SK-N-SH (cell line): ENCODE data around the gene SYT6. TPM values are rescaled to one million over a fixed set of nuclear protein-coding genes. Genes with fewer than 3 reads are reported as not detected.

Experiments
- CTCF ChIA-PET: fragments of 300-600, 350-600 bp; formaldehyde crosslinking; extraction: SDS; loops from one replicate; lab custom pipeline; 2021; lab: Yijun Ruan, JAX
- POLR2A ChIA-PET: fragments of 350-600 bp; sonication (Branson Sonifier 250); formaldehyde crosslinking; extraction: SDS; loops from one replicate; lab custom pipeline; 2020; ENCODE audit warnings: antibody characterized with exemption, inconsistent platforms; lab: Yijun Ruan, JAX
- DNase-seq: peaks from one replicate; pipeline ENCODE4 v3.0.0; 2012
- H2AFZ ChIP-seq: fragments of 200-600 bp; sonication (generic); 2 replicates; pipeline ENCODE4 v1.8.1; 2016; ENCODE audit warnings: antibody characterized with exemption, mild to moderate bottlenecking, low read depth
- H3F3A ChIP-seq: fragments of 200-600 bp; sonication (generic); replicated peaks from 2 replicates; pipeline ENCODE3; 2016; ENCODE audit warnings: antibody characterized with exemption, mild to moderate bottlenecking; ENCODE audit not compliant: insufficient read depth
- H3K27ac ChIP-seq, 2 experiments: fragments of 200-500 bp in 1 of 2; fragments of 200-600 bp in 1 of 2; sonication (Bioruptor generic) in 1 of 2; sonication (generic), shearing (Covaris generic) in 1 of 2; 2 replicates each; pipeline versions ENCODE4 v1.5.1 to v1.6.1; 2014 to 2016; ENCODE audit warnings: low read depth in 2 of 2, inconsistent platforms in 1 of 2, low read length in 1 of 2, mild to moderate bottlenecking in 1 of 2, mixed read lengths in 1 of 2
- H3K27me3 ChIP-seq: fragments of 200-600 bp; sonication (generic), shearing (Covaris generic); 2 replicates; pipeline ENCODE4 v1.6.1; 2016; ENCODE audit warnings: mixed run types; ENCODE audit not compliant: insufficient read depth
- H3K36me3 ChIP-seq, 2 experiments: fragments of 200-500 bp in 1 of 2; fragments of 200-600 bp in 1 of 2; sonication (Bioruptor generic) in 1 of 2; sonication (generic) in 1 of 2; replicated peaks in 1 of 2; 2 replicates each; pipeline versions ENCODE3 to v1.5.1; 2014 to 2016; ENCODE audit warnings: low read length in 1 of 2, mild to moderate bottlenecking in 1 of 2; ENCODE audit not compliant: insufficient read depth in 2 of 2, control insufficient read depth in 1 of 2
- H3K4me1 ChIP-seq, 2 experiments: fragments of 200-500 bp in 1 of 2; fragments of 200-600 bp in 1 of 2; sonication (Bioruptor generic) in 1 of 2; sonication (generic), shearing (Covaris generic) in 1 of 2; 2 replicates each; pipeline versions ENCODE4 v1.5.1 to v1.6.1; 2014 to 2016; ENCODE audit warnings: low read depth in 1 of 2, low read length in 1 of 2, mixed run types in 1 of 2; ENCODE audit not compliant: insufficient read depth in 2 of 2, control insufficient read depth in 1 of 2
- H3K4me2 ChIP-seq: fragments of 200-600 bp; sonication (generic), shearing (Covaris generic); 2 replicates; pipeline ENCODE4 v1.6.1; 2017; ENCODE audit warnings: mixed run types
- H3K4me3 ChIP-seq, 2 experiments: fragments of 200-500 bp in 1 of 2; fragments of 200-600 bp in 1 of 2; sonication (Bioruptor generic) in 1 of 2; sonication (generic), shearing (Covaris generic) in 1 of 2; 2 replicates each; pipeline versions ENCODE4 v1.5.1 to v1.8.1; 2014 to 2016; ENCODE audit warnings: low read depth in 2 of 2, inconsistent platforms in 1 of 2, low read length in 1 of 2, mild to moderate bottlenecking in 1 of 2, mixed read lengths in 1 of 2, moderate library complexity in 1 of 2
- H3K79me2 ChIP-seq: fragments of 200-600 bp; sonication (generic); 2 replicates; pipeline ENCODE4 v1.8.1; 2017; ENCODE audit warnings: mild to moderate bottlenecking; ENCODE audit not compliant: insufficient read depth
- H3K9ac ChIP-seq: fragments of 200-600 bp; sonication (generic); 2 replicates; pipeline ENCODE4 v1.6.1; 2017; ENCODE audit warnings: mixed run types
- H3K9me2 ChIP-seq: fragments of 200-600 bp; sonication (generic); 2 replicates; pipeline ENCODE4 v1.6.1; 2017; ENCODE audit warnings: mixed run types
- H3K9me3 ChIP-seq: fragments of 200-600 bp; sonication (generic); 2 replicates; pipeline ENCODE4 v1.6.1; 2017; ENCODE audit warnings: mixed run types, mild to moderate bottlenecking, moderate library complexity
- H4K20me1 ChIP-seq: fragments of 200-600 bp; sonication (generic); 2 replicates; pipeline ENCODE4 v1.6.1; 2017; ENCODE audit warnings: mild to moderate bottlenecking, mixed run types; ENCODE audit not compliant: insufficient read depth
- EP300 ChIP-seq, 2 experiments: IDR thresholded peaks; 2 replicates each; pipeline versions ENCODE4 v1.4.0 to v1.6.1; 2012; ENCODE audit warnings: borderline replicate concordance in 1 of 2, low read depth in 1 of 2, low read length in 1 of 2
- FOXM1 ChIP-seq: IDR thresholded peaks from 2 replicates; pipeline ENCODE4 v1.4.0; 2012; ENCODE audit warnings: low read depth, mild to moderate bottlenecking
- GATA2 ChIP-seq: sonication (generic); formaldehyde crosslinking; IDR thresholded peaks from 2 replicates; pipeline ENCODE4 v1.5.0; 2020; ENCODE audit warnings: mild to moderate bottlenecking, missing genetic modification reagents
- MXI1 ChIP-seq: IDR thresholded peaks from 2 replicates; pipeline ENCODE4 v1.6.1; 2012; ENCODE audit warnings: mild to moderate bottlenecking, low read depth, low read length, improper control_type of control experiment
- POLR2AphosphoS5 ChIP-seq: IDR thresholded peaks from 2 replicates; pipeline ENCODE4 v1.6.1; 2012; ENCODE audit warnings: low read depth, low read length
- RCOR1 ChIP-seq: fragments of 150-350 bp; IDR thresholded peaks from 2 replicates; pipeline ENCODE4 v1.6.1; 2017; ENCODE audit warnings: antibody characterized with exemption, low read length
- RFX5 ChIP-seq: IDR thresholded peaks from 2 replicates; pipeline ENCODE4 v1.6.1; 2012; ENCODE audit warnings: mild to moderate bottlenecking, improper control_type of control experiment, low read length
- RXRA ChIP-seq: IDR thresholded peaks from 2 replicates; pipeline ENCODE4 v1.4.0; 2012; ENCODE audit warnings: low read depth, mild to moderate bottlenecking, borderline replicate concordance
- SIN3A ChIP-seq: IDR thresholded peaks from 2 replicates; pipeline ENCODE4 v1.6.1; 2012; ENCODE audit warnings: low read depth, mild to moderate bottlenecking, low read length, moderate library complexity, borderline replicate concordance
- WGBS: methylation state at CpG from one replicate; pipeline ENCODE4 v1.1.6; 2017; ENCODE audit warnings: low lambda C conversion rate; 5-methylcytosine and 5-hydroxymethylcytosine counted together
- polyA plus RNA-seq, 3 experiments: library from polyadenylated mRNA; depleted of rRNA; stranded (reverse); fragments of >200 nt; gene quantifications; 2 replicates each; pipeline ENCODE4 v1.2.3, GENCODE V29; 2012
- TF ChIP-seq, protein P1 (sequence below): IDR thresholded peaks from 2 replicates; pipeline ENCODE4 v1.4.0; 2012; ENCODE audit warnings: low read depth
- TF ChIP-seq, protein P2 (sequence below): fragments of 150-350 bp; IDR thresholded peaks from 2 replicates; pipeline ENCODE4 v1.6.1; 2016; ENCODE audit warnings: mild to moderate bottlenecking, low read depth, low read length
- TF ChIP-seq, protein P3 (sequence below): fragments of 200-600 bp; sonication (generic); IDR thresholded peaks from 2 replicates; pipeline ENCODE4 v1.6.1; 2017; ENCODE audit warnings: antibody characterized with exemption, mild to moderate bottlenecking, moderate library complexity
- TF ChIP-seq, protein P4 (sequence below): IDR thresholded peaks from 2 replicates; pipeline ENCODE4; 2012

Gene SYT6
- polyA plus RNA-seq, 1 of the 3 experiments (the other 2 are of a cell fraction) = not detected

DNA sequence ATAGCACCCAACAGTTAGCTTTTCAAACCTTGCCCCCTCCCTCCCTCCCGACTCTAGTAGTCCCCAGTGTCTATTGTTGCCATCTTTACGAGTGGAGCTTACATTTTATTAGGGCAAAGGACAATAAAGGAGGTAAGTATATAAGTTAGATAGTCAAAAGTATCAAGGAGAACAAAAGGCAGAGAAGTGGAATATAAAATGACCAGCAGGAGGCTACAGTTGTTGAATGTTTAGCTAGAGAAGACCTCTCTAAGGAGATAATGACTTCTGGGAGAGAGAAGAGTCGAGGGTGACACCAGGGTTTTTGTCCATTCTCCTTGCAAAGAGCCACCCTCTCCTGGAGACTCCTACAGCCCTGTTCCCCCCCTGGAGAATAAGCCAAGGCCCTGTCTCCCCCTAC lies 48.7 kb downstream of the SYT6 start:
- POLR2A ChIA-PET = no interaction called here
- CTCF ChIA-PET = interaction anchor here (1.2 kb wide), 2 partner anchors 126 to 178 kb away, joined by 4 read pairs; no protein-coding TSS in a partner anchor

DNA sequence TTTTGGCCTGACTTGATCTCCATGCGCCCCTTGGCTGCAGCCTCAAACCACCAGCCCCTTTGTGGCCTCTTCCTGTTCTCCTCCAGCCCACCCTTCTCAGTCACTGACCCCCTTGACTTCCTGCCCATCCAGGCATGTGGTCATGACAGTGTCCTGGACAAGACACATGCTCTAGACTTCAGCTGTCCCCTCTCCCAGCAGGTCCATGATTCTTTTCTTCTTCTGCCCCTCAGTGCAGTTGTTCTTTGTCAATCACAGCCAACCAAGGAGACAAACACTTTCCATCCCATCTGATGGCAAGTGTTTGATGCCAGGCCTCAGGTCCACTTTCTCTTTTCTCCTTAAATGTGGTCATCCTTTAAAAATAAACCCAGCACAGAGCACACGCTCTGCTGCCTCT lies 49.7 kb downstream of the SYT6 start:
- Histone ChIP-seq H3K27ac (no peak overlapping the region), H3K4me2 (no peak overlapping the region), H3K9me2 (no peaks in the 10 kb centered on the region), H3K36me3 (no peaks in the 10 kb centered on the region), H3K79me2 (no peaks in the 10 kb centered on the region), H3K27me3 (no peaks in the 10 kb centered on the region; the same call in 1 of the 2 replicates), H2AFZ (no peak overlapping the region), H3F3A (no peaks in the 10 kb centered on the region)
- POLR2A ChIA-PET = no interaction called here
- TF ChIP-seq FOXM1 (no peak), RFX5 (no peak)
- TF ChIP-seq, all 33 proteins: peak for 0
- no peak for DNase-seq
- Histone ChIP-seq H3K9ac (no peak overlapping the region), H3K4me1 (no peaks in the 10 kb centered on the region; a peak in 2 of 4 replicates), H4K20me1 (no peaks in the 10 kb centered on the region), H3K4me3 (no peak overlapping the region), H3K9me3 (no peaks in the 10 kb centered on the region)
- CTCF ChIA-PET = no interaction called here
- WGBS = 38% methylated on average over 2 of the region's 2 CpGs

More for the DNA sequence above, 48.7 kb downstream of the SYT6 start:
- H3K27me3 ChIP-seq = no peaks in the 10 kb centered on the region; the same call in 1 of the 2 replicates
- H3K9ac ChIP-seq = no peak overlapping the region
- H3K36me3 ChIP-seq = no peaks in the 10 kb centered on the region
- DNase-seq = no peak
- no peaks in the 10 kb centered on the region; a peak in 2 of 4 replicates for H3K4me1 ChIP-seq
- no peaks in the 10 kb centered on the region for H3K9me3 ChIP-seq
- no peaks in the 10 kb centered on the region for H3K79me2 ChIP-seq
- H4K20me1 ChIP-seq = no peaks in the 10 kb centered on the region
- H3K27ac ChIP-seq = no peak overlapping the region
- H3K4me3 ChIP-seq = no peak overlapping the region
- H3K9me2 ChIP-seq = no peaks in the 10 kb centered on the region
- TF ChIP-seq, protein P1, sequence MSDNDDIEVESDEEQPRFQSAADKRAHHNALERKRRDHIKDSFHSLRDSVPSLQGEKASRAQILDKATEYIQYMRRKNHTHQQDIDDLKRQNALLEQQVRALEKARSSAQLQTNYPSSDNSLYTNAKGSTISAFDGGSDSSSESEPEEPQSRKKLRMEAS = no peak
- TF ChIP-seq RCOR1 = no peak
- TF ChIP-seq, all 33 proteins: peak for 0
- WGBS = 42% methylated on average over 3 of the region's 3 CpGs
- Histone ChIP-seq H3F3A (no peaks in the 10 kb centered on the region), H2AFZ (no peak overlapping the region), H3K4me2 (no peak overlapping the region)

DNA sequence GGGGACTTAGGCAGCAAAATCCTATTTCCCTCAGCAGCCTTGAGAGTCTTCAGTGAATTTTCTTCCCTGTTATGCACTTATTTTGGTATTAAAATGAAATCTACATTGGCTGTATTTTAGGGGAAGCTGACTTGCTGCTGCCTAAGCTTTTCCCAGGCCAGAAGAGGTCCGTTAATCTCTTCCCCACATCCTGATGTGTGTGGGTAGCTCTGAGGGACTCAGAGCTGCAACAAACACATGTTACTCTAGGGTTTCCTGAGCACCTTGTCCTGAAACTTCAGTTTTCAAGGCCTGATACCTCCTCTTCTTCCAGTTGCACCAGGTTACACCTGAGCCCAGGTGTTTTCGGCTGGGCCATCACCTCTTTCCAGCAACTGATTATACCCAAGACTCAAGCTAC lies 51.5 kb downstream of the SYT6 start:
- no peak for TF ChIP-seq GATA2
- no peak for TF ChIP-seq MXI1
- TF ChIP-seq, protein P2, sequence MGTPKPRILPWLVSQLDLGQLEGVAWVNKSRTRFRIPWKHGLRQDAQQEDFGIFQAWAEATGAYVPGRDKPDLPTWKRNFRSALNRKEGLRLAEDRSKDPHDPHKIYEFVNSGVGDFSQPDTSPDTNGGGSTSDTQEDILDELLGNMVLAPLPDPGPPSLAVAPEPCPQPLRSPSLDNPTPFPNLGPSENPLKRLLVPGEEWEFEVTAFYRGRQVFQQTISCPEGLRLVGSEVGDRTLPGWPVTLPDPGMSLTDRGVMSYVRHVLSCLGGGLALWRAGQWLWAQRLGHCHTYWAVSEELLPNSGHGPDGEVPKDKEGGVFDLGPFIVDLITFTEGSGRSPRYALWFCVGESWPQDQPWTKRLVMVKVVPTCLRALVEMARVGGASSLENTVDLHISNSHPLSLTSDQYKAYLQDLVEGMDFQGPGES = no peak
- no peak for TF ChIP-seq POLR2AphosphoS5
- no peak for TF ChIP-seq SIN3A
- no peak for TF ChIP-seq RXRA
- TF ChIP-seq, protein P3, sequence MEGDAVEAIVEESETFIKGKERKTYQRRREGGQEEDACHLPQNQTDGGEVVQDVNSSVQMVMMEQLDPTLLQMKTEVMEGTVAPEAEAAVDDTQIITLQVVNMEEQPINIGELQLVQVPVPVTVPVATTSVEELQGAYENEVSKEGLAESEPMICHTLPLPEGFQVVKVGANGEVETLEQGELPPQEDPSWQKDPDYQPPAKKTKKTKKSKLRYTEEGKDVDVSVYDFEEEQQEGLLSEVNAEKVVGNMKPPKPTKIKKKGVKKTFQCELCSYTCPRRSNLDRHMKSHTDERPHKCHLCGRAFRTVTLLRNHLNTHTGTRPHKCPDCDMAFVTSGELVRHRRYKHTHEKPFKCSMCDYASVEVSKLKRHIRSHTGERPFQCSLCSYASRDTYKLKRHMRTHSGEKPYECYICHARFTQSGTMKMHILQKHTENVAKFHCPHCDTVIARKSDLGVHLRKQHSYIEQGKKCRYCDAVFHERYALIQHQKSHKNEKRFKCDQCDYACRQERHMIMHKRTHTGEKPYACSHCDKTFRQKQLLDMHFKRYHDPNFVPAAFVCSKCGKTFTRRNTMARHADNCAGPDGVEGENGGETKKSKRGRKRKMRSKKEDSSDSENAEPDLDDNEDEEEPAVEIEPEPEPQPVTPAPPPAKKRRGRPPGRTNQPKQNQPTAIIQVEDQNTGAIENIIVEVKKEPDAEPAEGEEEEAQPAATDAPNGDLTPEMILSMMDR = no peak
- TF ChIP-seq EP300 (IDR thresholded peaks at IDR 0.05; ENCODE audit: borderline replicate concordance in 1 of 2, low read depth in 1 of 2, low read length in 1 of 2) = no peak
- TF ChIP-seq, protein P4, sequence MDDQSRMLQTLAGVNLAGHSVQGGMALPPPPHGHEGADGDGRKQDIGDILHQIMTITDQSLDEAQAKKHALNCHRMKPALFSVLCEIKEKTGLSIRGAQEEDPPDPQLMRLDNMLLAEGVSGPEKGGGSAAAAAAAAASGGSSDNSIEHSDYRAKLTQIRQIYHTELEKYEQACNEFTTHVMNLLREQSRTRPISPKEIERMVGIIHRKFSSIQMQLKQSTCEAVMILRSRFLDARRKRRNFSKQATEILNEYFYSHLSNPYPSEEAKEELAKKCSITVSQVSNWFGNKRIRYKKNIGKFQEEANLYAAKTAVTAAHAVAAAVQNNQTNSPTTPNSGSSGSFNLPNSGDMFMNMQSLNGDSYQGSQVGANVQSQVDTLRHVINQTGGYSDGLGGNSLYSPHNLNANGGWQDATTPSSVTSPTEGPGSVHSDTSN = no peak
- no peaks in the 10 kb centered on the region for H3K9me3 ChIP-seq
- no peaks in the 10 kb centered on the region for H3K4me1 ChIP-seq
- 73% methylated on average over 2 of the region's 2 CpGs for WGBS
- H4K20me1 ChIP-seq = no peaks in the 10 kb centered on the region
- H3K4me3 ChIP-seq = no peak overlapping the region
- H3K9ac ChIP-seq = no peak overlapping the region
- H3K36me3 ChIP-seq = no peaks in the 10 kb centered on the region
- no peaks in the 10 kb centered on the region for H3K79me2 ChIP-seq
- no peak overlapping the region for H2AFZ ChIP-seq
- H3K9me2 ChIP-seq = no peaks in the 10 kb centered on the region
- no peak overlapping the region for H3K4me2 ChIP-seq
- no peaks in the 10 kb centered on the region for H3F3A ChIP-seq
- POLR2A ChIA-PET = no interaction called here
- H3K27ac ChIP-seq = no peak overlapping the region
- DNase-seq = no peak
- CTCF ChIA-PET = interaction anchor here (0.7 to 1.1 kb wide), 2 partner anchors 10 to 181 kb away, joined by 3 read pairs; no protein-coding TSS in a partner anchor
- no peaks in the 10 kb centered on the region; the same call in 1 of the 2 replicates for H3K27me3 ChIP-seq
